ENCODE measurements around the gene FNIP2.

DNA sequence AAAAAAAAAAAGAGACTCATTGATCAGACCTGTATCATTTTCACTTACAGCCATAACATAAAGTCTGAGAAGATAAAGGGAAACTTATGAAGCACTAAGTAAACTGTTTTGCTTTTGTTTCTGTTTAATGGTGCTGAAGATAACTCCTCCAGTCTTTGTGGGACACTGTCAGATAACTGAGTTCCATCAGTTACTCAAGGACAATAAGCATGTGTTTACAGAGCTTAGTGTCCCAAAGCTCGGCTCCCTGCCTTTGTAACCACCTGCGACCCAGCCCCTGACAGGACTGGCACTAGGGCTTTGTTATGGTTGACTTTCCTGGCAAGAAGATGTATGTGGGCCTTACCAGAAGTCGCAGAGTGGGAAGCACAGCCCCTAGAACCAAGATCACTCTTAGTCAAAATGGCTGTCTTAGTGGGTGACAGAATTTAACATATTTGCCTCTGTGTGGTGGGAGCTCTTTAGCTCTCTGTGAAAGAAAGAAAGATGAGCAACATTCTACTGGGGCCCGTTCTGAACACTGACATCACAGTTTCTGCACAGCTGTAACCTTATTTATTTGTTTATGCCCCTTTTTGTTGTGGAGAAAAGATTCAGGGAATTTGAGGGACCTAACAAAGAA, 68.1 kb downstream of the FNIP2 start:
- no peak for TF ChIP-seq ZNF274 (IDR thresholded peaks at IDR 0.05; ENCODE audit: borderline replicate concordance, low read depth, low read length)
- TF ChIP-seq IRF2 (CRISPR knock-in tag; IDR thresholded peaks at IDR 0.05): no peak
- no peak for TF ChIP-seq NR2C2 (CRISPR knock-in tag; IDR thresholded peaks at IDR 0.05)
- no peak for TF ChIP-seq NR2C2 (tag; IDR thresholded peaks at IDR 0.05)
- no peak for TF ChIP-seq ZNF511 (CRISPR knock-in tag; IDR thresholded peaks at IDR 0.05)
- TF ChIP-seq GTF2F1 (IDR thresholded peaks at IDR 0.05; ENCODE audit: low read depth, low read length): no peak
- TF ChIP-seq ZNF444 (CRISPR knock-in tag; IDR thresholded peaks at IDR 0.05): no peak
- no peak for TF ChIP-seq SIRT6 (IDR thresholded peaks at IDR 0.05; ENCODE audit: low read depth, low read length)
- no peak for TF ChIP-seq FOS (IDR thresholded peaks at IDR 0.05; ENCODE audit: extremely low read depth, insufficient read length)
- no peak for TF ChIP-seq STAG1 (CRISPR knock-in tag; IDR thresholded peaks at IDR 0.05; ENCODE audit: borderline replicate concordance)
- TF ChIP-seq CEBPB (tag; IDR thresholded peaks at IDR 0.05): no peak
- TF ChIP-seq, protein P1, sequence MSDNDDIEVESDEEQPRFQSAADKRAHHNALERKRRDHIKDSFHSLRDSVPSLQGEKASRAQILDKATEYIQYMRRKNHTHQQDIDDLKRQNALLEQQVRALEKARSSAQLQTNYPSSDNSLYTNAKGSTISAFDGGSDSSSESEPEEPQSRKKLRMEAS (CRISPR knock-in tag; IDR thresholded peaks at IDR 0.05): no peak
- no peak for TF ChIP-seq CXXC5 (CRISPR knock-in tag; IDR thresholded peaks at IDR 0.05)
- no peak for TF ChIP-seq BACH1 (tag; IDR thresholded peaks at IDR 0.05)

Data from K562 (cell line).